Measurements from ENCODE around the gene XRRA1.

The XRRA1 gene

GRCh38 chr11:74860743-74861142 lies 88.1 kb downstream of the XRRA1 start (continued):
- no peak for TF ChIP-seq ZNF155 (tag by site-specific recombination; IDR thresholded peaks at IDR 0.05)
- no peak for TF ChIP-seq YY1 (tag by site-specific recombination; IDR thresholded peaks at IDR 0.05)

GRCh38 chr11:74853223-74853622 lies 95.7 kb downstream of the XRRA1 start:
- Histone ChIP-seq H3K4me1 (ENCODE audit: control insufficient read depth, insufficient read depth, low read length) (no peaks in the 10 kb centered on the region), H3K9me3 (ENCODE audit: control insufficient read depth, insufficient read depth, low read depth, low read length) (no peaks in the 10 kb centered on the region), H3K4me3 (ENCODE audit: low read depth, low read length) (no peak overlapping the region), H3K36me3 (ENCODE audit: control insufficient read depth in 2 of 2, insufficient read depth in 1 of 2, low read length in 2 of 2) (peaks cover 0 to 58% of the 10 kb centered on the region in 2 experiments; a peak in 1 of 3 replicates), H3K27ac (ENCODE audit: extremely low read depth, low read depth, low read length) (no peak overlapping the region)
- TF ChIP-seq ZNF544 (tag by site-specific recombination; IDR thresholded peaks at IDR 0.05) (no peak), OSR2 (tag by site-specific recombination; IDR thresholded peaks at IDR 0.05) (no peak), ZNF169 (tag by site-specific recombination; IDR thresholded peaks at IDR 0.05) (no peak), CTCF (tag by site-specific recombination; IDR thresholded peaks at IDR 0.05) (no peak)
- ChIA-PET POLR2A (no interaction called here), CTCF (interaction anchor here (0.6 kb wide), 1 partner anchor 32 kb away, joined by 3 read pairs; no protein-coding TSS in a partner anchor)

- H3K27ac ChIP-seq (ENCODE audit: extremely low read depth, low read depth, low read length): no peak overlapping the region
- CTCF ChIA-PET: no interaction called here
Measured at GRCh38 chr11:74849525-74850391, 99.1 kb downstream of the XRRA1 start.

GRCh38 chr11:74847895-74848294 lies 101.0 kb downstream of the XRRA1 start:
- POLR2A ChIA-PET: no interaction called here
- TF ChIP-seq ZNF488 (tag by site-specific recombination; IDR thresholded peaks at IDR 0.05): no peak
- peak; percentile 80 for TF ChIP-seq SCRT1 (tag by site-specific recombination; IDR thresholded peaks at IDR 0.05; ENCODE audit: borderline replicate concordance)
- no peak for TF ChIP-seq REPIN1 (tag by site-specific recombination; IDR thresholded peaks at IDR 0.05; ENCODE audit: low read depth)
- no peak for TF ChIP-seq ZNF610 (tag by site-specific recombination; IDR thresholded peaks at IDR 0.05; ENCODE audit: borderline replicate concordance)
- TF ChIP-seq ZNF169 (tag by site-specific recombination; IDR thresholded peaks at IDR 0.05): no peak
- no peak for TF ChIP-seq PRDM6 (tag by site-specific recombination; IDR thresholded peaks at IDR 0.05)
- no peak for TF ChIP-seq GLIS1 (tag by site-specific recombination; IDR thresholded peaks at IDR 0.05)
- TF ChIP-seq ZBTB26 (tag by site-specific recombination; optimal IDR thresholded peaks at IDR 0.05): no peak
- TF ChIP-seq ZNF645 (tag by site-specific recombination; IDR thresholded peaks at IDR 0.05): no peak
- no peak for TF ChIP-seq ZNF701 (tag by site-specific recombination; IDR thresholded peaks at IDR 0.05)
- no peak for TF ChIP-seq HOXD13 (CRISPR knock-in tag; IDR thresholded peaks at IDR 0.05; ENCODE audit: borderline replicate concordance)

More at GRCh38 chr11:74849525-74850391, 99.1 kb downstream of the XRRA1 start:
- POLR2A ChIA-PET: no interaction called here
- no peaks in the 10 kb centered on the region for H3K4me1 ChIP-seq (ENCODE audit: control insufficient read depth, insufficient read depth, low read length)
- H3K9me3 ChIP-seq (ENCODE audit: control insufficient read depth, insufficient read depth, low read depth, low read length): no peaks in the 10 kb centered on the region
- TF ChIP-seq SCRT1 (tag by site-specific recombination; IDR thresholded peaks at IDR 0.05; ENCODE audit: borderline replicate concordance): no peak
- no peak for TF ChIP-seq ZNF473 (tag by site-specific recombination; IDR thresholded peaks at IDR 0.05)
- no peak for TF ChIP-seq ZNF704 (tag by site-specific recombination; IDR thresholded peaks at IDR 0.05)
- no peak for TF ChIP-seq SETDB1 (IDR thresholded peaks at IDR 0.05; ENCODE audit: insufficient read length, low read length)
- peaks cover 0 to 60% of the 10 kb centered on the region in 2 experiments; a peak in 1 of 3 replicates for H3K36me3 ChIP-seq (ENCODE audit: control insufficient read depth in 2 of 2, insufficient read depth in 1 of 2, low read length in 2 of 2)
- no peak overlapping the region for H3K4me3 ChIP-seq (ENCODE audit: low read depth, low read length)

More at GRCh38 chr11:74847895-74848294, 101.0 kb downstream of the XRRA1 start:
- Histone ChIP-seq H3K4me3 (ENCODE audit: low read depth, low read length) (no peak overlapping the region), H3K9me3 (ENCODE audit: control insufficient read depth, insufficient read depth, low read depth, low read length) (no peaks in the 10 kb centered on the region), H3K36me3 (ENCODE audit: control insufficient read depth in 2 of 2, insufficient read depth in 1 of 2, low read length in 2 of 2) (peaks cover 0 to 70% of the 10 kb centered on the region in 2 experiments; a peak in 1 of 3 replicates), H3K27ac (ENCODE audit: extremely low read depth, low read depth, low read length) (no peak overlapping the region), H3K4me1 (ENCODE audit: control insufficient read depth, insufficient read depth, low read length) (no peaks in the 10 kb centered on the region)
- CTCF ChIA-PET: no interaction called here

All from HEK293 (cell line).